GF-D8 (cell line): Measurements from ENCODE around the gene THRAP3.
A peak's percentile ranks its signal among the peaks of the same experiment; 100 is the strongest.
"Not testable (repeated sequence)": the region's sequence is repeated elsewhere in the genome, so short reads cannot be mapped to it uniquely, and the experiment has no call there.

Source experiments
- DNase-seq: peaks from one replicate; lab custom pipeline; 2025; lab: John Stamatoyannopoulos, UW

Gene THRAP3

GRCh38 chr1:36223996-36224536 lies at the start of gene THRAP3:
Gene THRAP3 (plus strand): TSS chr1:36224443. CDS start chr1:36282564, 58,121 bp downstream.
- peak; percentile 98 for DNase-seq

- DNase-seq: no peak
These were observed 49.5 kb upstream of the THRAP3 start for GRCh38 chr1:36174713-36175112.

GRCh38 chr1:36175137-36176095 lies 48.8 kb upstream of the THRAP3 start:
- no peak for DNase-seq

- no peak for DNase-seq
These were observed 47.9 kb upstream of the THRAP3 start for GRCh38 chr1:36176106-36176949.

- no peak for DNase-seq
These were observed 46.4 kb upstream of the THRAP3 start for GRCh38 chr1:36177589-36178431.

- no peak for DNase-seq
These were observed 45.6 kb upstream of the THRAP3 start for GRCh38 chr1:36178471-36179219.

GRCh38 chr1:36179220-36179600 lies 45.0 kb upstream of the THRAP3 start:
- no peak for DNase-seq

GRCh38 chr1:36182734-36183133 lies 41.5 kb upstream of the THRAP3 start:
- DNase-seq: no peak

GRCh38 chr1:36183309-36183856 lies 40.9 kb upstream of the THRAP3 start:
- DNase-seq: no peak

- peak; percentile 49 for DNase-seq
These were observed 36.2 kb upstream of the THRAP3 start for GRCh38 chr1:36187800-36188593.

- DNase-seq: not testable (repeated sequence)
These were observed 27.4 kb upstream of the THRAP3 start for GRCh38 chr1:36196805-36197204.

- DNase-seq: no peak
These were observed 25.6 kb upstream of the THRAP3 start for GRCh38 chr1:36198641-36199040.

- DNase-seq: no peak
These were observed 24.1 kb upstream of the THRAP3 start for GRCh38 chr1:36199934-36200741.

- no peak for DNase-seq
These were observed 21.2 kb upstream of the THRAP3 start for GRCh38 chr1:36203027-36203553.

GRCh38 chr1:36203554-36204346 lies 20.5 kb upstream of the THRAP3 start:
- no peak for DNase-seq

- no peak for DNase-seq
These were observed 19.8 kb upstream of the THRAP3 start for GRCh38 chr1:36204347-36204909.

GRCh38 chr1:36206323-36206858 lies 17.9 kb upstream of the THRAP3 start:
- DNase-seq: no peak
